Measurements from ENCODE around the gene GJA10. TPM values are rescaled to one million over a fixed set of nuclear protein-coding genes. Genes with fewer than 3 reads are reported as not detected.
"Not testable (repeated sequence)": the region's sequence is repeated elsewhere in the genome, so short reads cannot be mapped to it uniquely, and the experiment has no call there.

Gene GJA10
- not detected for total RNA-seq

DNA sequence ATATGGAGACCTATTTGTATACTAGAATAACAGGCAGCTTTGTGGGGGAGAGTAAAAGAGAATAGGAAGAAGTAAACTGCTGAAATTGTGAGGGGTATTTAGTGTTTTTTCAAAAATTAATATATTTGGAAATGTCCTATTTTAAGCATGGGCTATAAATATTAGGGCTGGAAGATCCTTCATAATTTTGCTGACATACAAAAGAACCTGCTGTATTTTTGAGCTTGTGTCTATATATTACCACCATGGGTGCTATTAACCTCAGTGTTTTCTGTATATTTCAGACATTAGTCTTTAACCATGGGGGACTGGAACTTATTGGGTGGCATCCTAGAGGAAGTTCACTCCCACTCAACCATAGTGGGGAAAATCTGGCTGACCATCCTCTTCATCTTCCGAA lies at the start of gene GJA10:
Gene GJA10 (plus strand): TSS at position 301 of the 400 bp plus-strand sequence. CDS start 0 bp downstream, at position 301.
- H3K36me3 ChIP-seq (replicated peaks in 1 of 2; ENCODE audit: insufficient read depth in 1 of 2, low read depth in 2 of 2), result no peaks in the 10 kb centered on the region
- TF ChIP-seq, protein P1, sequence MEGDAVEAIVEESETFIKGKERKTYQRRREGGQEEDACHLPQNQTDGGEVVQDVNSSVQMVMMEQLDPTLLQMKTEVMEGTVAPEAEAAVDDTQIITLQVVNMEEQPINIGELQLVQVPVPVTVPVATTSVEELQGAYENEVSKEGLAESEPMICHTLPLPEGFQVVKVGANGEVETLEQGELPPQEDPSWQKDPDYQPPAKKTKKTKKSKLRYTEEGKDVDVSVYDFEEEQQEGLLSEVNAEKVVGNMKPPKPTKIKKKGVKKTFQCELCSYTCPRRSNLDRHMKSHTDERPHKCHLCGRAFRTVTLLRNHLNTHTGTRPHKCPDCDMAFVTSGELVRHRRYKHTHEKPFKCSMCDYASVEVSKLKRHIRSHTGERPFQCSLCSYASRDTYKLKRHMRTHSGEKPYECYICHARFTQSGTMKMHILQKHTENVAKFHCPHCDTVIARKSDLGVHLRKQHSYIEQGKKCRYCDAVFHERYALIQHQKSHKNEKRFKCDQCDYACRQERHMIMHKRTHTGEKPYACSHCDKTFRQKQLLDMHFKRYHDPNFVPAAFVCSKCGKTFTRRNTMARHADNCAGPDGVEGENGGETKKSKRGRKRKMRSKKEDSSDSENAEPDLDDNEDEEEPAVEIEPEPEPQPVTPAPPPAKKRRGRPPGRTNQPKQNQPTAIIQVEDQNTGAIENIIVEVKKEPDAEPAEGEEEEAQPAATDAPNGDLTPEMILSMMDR (IDR thresholded peaks at IDR 0.05), result no peak
- TF ChIP-seq POLR2A (IDR thresholded peaks at IDR 0.05), result no peak
- no peak within 1 kb of the TSS for H3K27ac ChIP-seq
- no peaks in the 10 kb centered on the region for H3K27me3 ChIP-seq
- WGBS, 2 donors, result 78 to 90% methylated on average over 1 of the region's 1 CpG
- H3K4me3 ChIP-seq, result no peak within 1 kb of the TSS
- no peaks in the 10 kb centered on the region for H3K9me3 ChIP-seq
- intact Hi-C loops (cut with DNase I), result no loop called here
- H3K4me1 ChIP-seq, result no peaks in the 10 kb centered on the region
- ATAC-seq (no peak), DNase-seq (no peak)

DNA sequence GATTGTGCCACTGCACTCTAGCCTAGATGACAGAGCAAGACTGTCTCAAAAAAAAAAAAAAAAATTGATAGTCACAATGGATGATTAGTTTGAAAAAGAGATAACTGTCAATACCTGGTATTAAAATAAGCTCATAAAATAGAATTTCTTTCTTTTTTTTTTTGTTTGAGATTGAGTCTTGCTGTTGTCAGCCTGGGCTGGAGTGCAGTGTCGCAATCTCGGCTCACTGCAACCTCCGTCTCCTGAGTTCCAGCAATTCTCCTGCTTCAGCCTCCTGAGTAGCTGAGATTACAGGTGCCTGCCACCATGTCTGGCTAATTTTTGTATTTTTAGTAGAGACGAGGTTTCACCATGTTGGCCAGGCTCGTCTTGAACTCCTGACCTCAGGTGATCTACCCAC lies 46.8 kb upstream of the GJA10 start:
- ATAC-seq; H3K9me3 ChIP-seq; H3K27me3 ChIP-seq; H3K27ac ChIP-seq; H3K4me3 ChIP-seq; intact Hi-C loops (cut with DNase I); DNase-seq; H3K4me1 ChIP-seq; H3K36me3 ChIP-seq (replicated peaks in 1 of 2; ENCODE audit: insufficient read depth in 1 of 2, low read depth in 2 of 2): not testable (repeated sequence)
- WGBS, 2 donors, result 95 to 100% methylated on average over 5 of the region's 5 CpGs

DNA sequence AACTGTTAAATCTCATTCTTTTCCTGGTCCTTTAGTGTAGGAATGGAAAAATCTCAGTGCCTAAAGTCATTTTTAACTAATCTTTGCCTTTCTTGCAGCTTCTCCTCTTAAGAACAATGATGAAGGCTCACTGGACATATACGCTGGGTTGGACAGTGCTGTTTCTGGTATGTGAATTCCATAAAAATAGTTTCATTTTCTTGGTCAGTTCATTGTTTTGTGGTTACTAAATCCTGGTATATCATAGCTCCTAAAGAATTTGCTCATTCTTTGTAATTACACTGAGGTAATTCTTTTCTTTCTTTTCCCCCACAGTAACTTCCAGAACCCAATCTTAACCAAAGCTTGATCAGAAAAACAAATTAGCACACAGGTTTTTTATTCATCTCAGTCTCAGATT lies 41.2 kb upstream of the GJA10 start:
- Histone ChIP-seq H3K36me3 (replicated peaks in 1 of 2; ENCODE audit: insufficient read depth in 1 of 2, low read depth in 2 of 2) (peaks cover 0 to 21% of the 10 kb centered on the region in 2 donors), H3K27ac (no peak overlapping the region), H3K27me3 (no peaks in the 10 kb centered on the region), H3K4me1 (no peaks in the 10 kb centered on the region), H3K4me3 (no peak overlapping the region), H3K9me3 (no peaks in the 10 kb centered on the region)
- 90 to 100% methylated on average over 1 of the region's 1 CpG for WGBS, 2 donors
- DNase-seq (no peak), ATAC-seq (no peak)
- intact Hi-C loops (cut with DNase I), result no loop called here
- TF ChIP-seq, protein P1 (IDR thresholded peaks at IDR 0.05), result no peak
- TF ChIP-seq POLR2A (IDR thresholded peaks at IDR 0.05), result no peak

DNA sequence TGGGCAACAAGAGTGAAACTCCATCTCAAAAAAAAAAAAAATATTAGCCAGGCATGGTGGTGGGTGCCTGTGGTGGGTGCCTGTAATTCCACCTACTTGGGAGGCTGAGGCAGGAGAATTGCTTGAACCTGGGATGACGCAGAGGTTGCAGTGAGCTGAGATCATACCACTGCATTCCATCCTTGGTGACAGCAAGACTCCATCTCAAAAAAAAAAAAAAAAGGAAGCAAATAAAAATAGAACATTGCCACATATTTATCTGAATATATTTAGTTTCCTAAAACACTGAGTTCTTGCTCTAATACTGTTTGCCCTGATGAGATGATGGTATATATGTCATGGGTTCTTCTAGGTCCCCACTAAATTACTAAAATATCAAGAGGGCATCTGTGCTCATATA lies 36.2 kb upstream of the GJA10 start:
- intact Hi-C loops (cut with DNase I), result no loop called here
- no peak for ATAC-seq
- H3K27me3 ChIP-seq, result no peaks in the 10 kb centered on the region
- no peak for DNase-seq
- no peaks in the 10 kb centered on the region for H3K9me3 ChIP-seq
- 88 to 100% methylated on average over 1 of the region's 1 CpG for WGBS, 2 donors
- H3K4me1 ChIP-seq, result no peaks in the 10 kb centered on the region
- TF ChIP-seq, protein P1 (IDR thresholded peaks at IDR 0.05), result no peak
- TF ChIP-seq POLR2A (IDR thresholded peaks at IDR 0.05), result no peak
- no peak overlapping the region for H3K4me3 ChIP-seq
- peaks cover 0 to 36% of the 10 kb centered on the region in 2 donors for H3K36me3 ChIP-seq (replicated peaks in 1 of 2; ENCODE audit: insufficient read depth in 1 of 2, low read depth in 2 of 2)
- H3K27ac ChIP-seq, result no peak overlapping the region

DNA sequence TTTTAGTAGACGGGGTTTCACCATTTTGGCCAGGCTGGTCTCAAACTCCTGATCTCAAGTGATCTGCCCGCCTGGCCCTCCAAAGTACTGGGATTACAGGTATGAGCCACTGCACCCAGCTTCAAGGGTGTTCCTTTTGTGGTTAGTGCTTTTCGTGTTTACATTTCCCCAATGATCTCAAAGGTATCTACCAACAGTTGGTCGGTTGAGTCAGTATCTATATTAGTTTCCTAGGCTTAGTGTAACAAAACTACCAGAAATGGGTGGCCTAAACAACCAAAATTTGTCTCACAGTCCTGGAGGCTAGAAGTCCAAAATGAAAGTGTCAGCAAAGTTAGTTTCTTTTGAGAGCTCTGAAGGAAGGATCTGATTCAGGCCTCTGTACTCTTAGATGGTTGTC lies 34.5 kb upstream of the GJA10 start:
- DNase-seq (no peak), ATAC-seq (no peak)
- Histone ChIP-seq H3K9me3 (no peaks in the 10 kb centered on the region), H3K27me3 (no peaks in the 10 kb centered on the region), H3K36me3 (replicated peaks in 1 of 2; ENCODE audit: insufficient read depth in 1 of 2, low read depth in 2 of 2) (peaks cover 0 to 27% of the 10 kb centered on the region in 2 donors), H3K27ac (no peak overlapping the region), H3K4me3 (no peak overlapping the region), H3K4me1 (no peaks in the 10 kb centered on the region)
- TF ChIP-seq, protein P1 (IDR thresholded peaks at IDR 0.05), result no peak
- no peak for TF ChIP-seq POLR2A (IDR thresholded peaks at IDR 0.05)
- intact Hi-C loops (cut with DNase I), result no loop called here
- 86 to 90% methylated on average over 4 of the region's 4 CpGs for WGBS, 2 donors

All from body of pancreas (tissue), 4 donors.